NCI-H2107 treated with DMSO at 0.1 percent for 48 hours (cell line): Measurements from ENCODE around the gene RAB25.
A peak's percentile ranks its signal among the peaks of the same experiment; 100 is the strongest.

Experiments
- DNase-seq: peaks from one replicate; lab custom pipeline; 2025; ENCODE audit not compliant: unreplicated experiment; lab: John Stamatoyannopoulos, UW

The RAB25 gene

GRCh38 chr1:156100205-156100995, 39.4 kb downstream of the RAB25 start:
- DNase-seq, result no peak

- no peak for DNase-seq
Observed at GRCh38 chr1:156101880-156102279, 40.9 kb downstream of the RAB25 start.

- no peak for DNase-seq
Observed at GRCh38 chr1:156102633-156103511, 41.9 kb downstream of the RAB25 start.

- DNase-seq, result no peak
Observed at GRCh38 chr1:156103521-156103947, 42.6 kb downstream of the RAB25 start.

- DNase-seq, result peak; percentile 33
Observed at GRCh38 chr1:156104065-156104810, 43.3 kb downstream of the RAB25 start.

GRCh38 chr1:156104861-156105832, 44.2 kb downstream of the RAB25 start:
- DNase-seq, result no peak

GRCh38 chr1:156106624-156107488, 45.9 kb downstream of the RAB25 start:
- peak; percentile 32 for DNase-seq

- no peak for DNase-seq
Observed at GRCh38 chr1:156108057-156108456, 47.1 kb downstream of the RAB25 start.

- no peak for DNase-seq
Observed at GRCh38 chr1:156108664-156109241, 47.8 kb downstream of the RAB25 start.

GRCh38 chr1:156110252-156110651, 49.3 kb downstream of the RAB25 start:
- DNase-seq, result no peak

GRCh38 chr1:156111355-156111962, 50.5 kb downstream of the RAB25 start:
- DNase-seq, result peak; percentile 65

- DNase-seq, result no peak
Observed at GRCh38 chr1:156112276-156113137, 51.5 kb downstream of the RAB25 start.

GRCh38 chr1:156113282-156113950, 52.5 kb downstream of the RAB25 start:
- no peak for DNase-seq

GRCh38 chr1:156114101-156114918, 53.4 kb downstream of the RAB25 start, which contains the start of gene LMNA:
LMNA (plus strand) TSS chr1:156114711; CDS start chr1:156114919, 208 bp downstream.
- peak; percentile 40 for DNase-seq

GRCh38 chr1:156114919-156115513, 54.1 kb downstream of the RAB25 start:
- no peak for DNase-seq
